ENCODE measurements around the gene SUCNR1. TPM values are rescaled to one million over a fixed set of nuclear protein-coding genes. Genes with fewer than 3 reads are reported as not detected.
"Not testable (repeated sequence)": the region's sequence is repeated elsewhere in the genome, so short reads cannot be mapped to it uniquely, and the experiment has no call there.

Gene SUCNR1
- total RNA-seq, 1 experiment from 2014 or later: not detected

GRCh38 chr3:151869181-151869580, 4.3 kb upstream of the SUCNR1 start (continued):
- TF ChIP-seq PRDM15 (CRISPR knock-in tag; IDR thresholded peaks at IDR 0.05): no peak
- no peak for TF ChIP-seq NR1H2 (CRISPR knock-in tag; IDR thresholded peaks at IDR 0.05)
- TF ChIP-seq NFE2L1 (CRISPR knock-in tag; IDR thresholded peaks at IDR 0.05): no peak
- no peak for TF ChIP-seq STAT6 (CRISPR knock-in tag; conservative IDR thresholded peaks at IDR 0.05; ENCODE audit: low read depth)
- TF ChIP-seq GABPB1 (CRISPR knock-in tag; IDR thresholded peaks at IDR 0.05): no peak
- TF ChIP-seq JUN (CRISPR knock-in tag; IDR thresholded peaks at IDR 0.05): no peak

GRCh38 chr3:151871639-151872468, 1.6 kb upstream of the SUCNR1 start:
- DNase-seq (ENCODE audit: low spot score) (no peak), ATAC-seq (no peak)
- POLR2A ChIA-PET: no interaction called here
- no peaks in the 10 kb centered on the region for H3K27me3 Mint-ChIP-seq (ENCODE audit: low read depth)
- no peak for TF ChIP-seq PREB (CRISPR knock-in tag; IDR thresholded peaks at IDR 0.05; ENCODE audit: borderline replicate concordance)
- TF ChIP-seq STAT6 (CRISPR knock-in tag; conservative IDR thresholded peaks at IDR 0.05; ENCODE audit: low read depth): no peak
- no peak for TF ChIP-seq MXD4 (CRISPR knock-in tag; IDR thresholded peaks at IDR 0.05; ENCODE audit: borderline replicate concordance)
- no peak for TF ChIP-seq PRRX2 (CRISPR knock-in tag; IDR thresholded peaks at IDR 0.05)
- TF ChIP-seq E2F1 (CRISPR knock-in tag; IDR thresholded peaks at IDR 0.05): no peak
- TF ChIP-seq ZNF232 (CRISPR knock-in tag; IDR thresholded peaks at IDR 0.05): no peak
- TF ChIP-seq E2F5 (CRISPR knock-in tag; IDR thresholded peaks at IDR 0.05): no peak
- no peak for TF ChIP-seq ERG (CRISPR knock-in tag; IDR thresholded peaks at IDR 0.05)
- peaks cover 11% of the 10 kb centered on the region for H3K4me1 Mint-ChIP-seq
- no peaks in the 10 kb centered on the region for H3K36me3 Mint-ChIP-seq
- no peaks in the 10 kb centered on the region for H3K9me3 Mint-ChIP-seq
- CTCF ChIA-PET: no interaction called here
- no peak overlapping the region for H3K4me3 Mint-ChIP-seq
- peak overlapping the region; percentile 83 for H3K27ac Mint-ChIP-seq

GRCh38 chr3:151874079-151874478, 636 bp downstream of the SUCNR1 start:
- H3K27ac Mint-ChIP-seq; H3K4me3 Mint-ChIP-seq; ATAC-seq; H3K27me3 Mint-ChIP-seq (ENCODE audit: low read depth); DNase-seq (ENCODE audit: low spot score); H3K9me3 Mint-ChIP-seq; CTCF ChIA-PET; POLR2A ChIA-PET; H3K36me3 Mint-ChIP-seq: not testable (repeated sequence)
- H3K4me1 Mint-ChIP-seq: peaks cover 11% of the 10 kb centered on the region
